Lower lobe of right lung (tissue), 2 donors: ENCODE results near the gene SEZ6L. TPM values are rescaled to one million over a fixed set of nuclear protein-coding genes. Genes with fewer than 3 reads are reported as not detected.

Experiments
- ATAC-seq, 2 donors: fragments of 200-7000 bp; cut with Tn5 transposase; one replicate each; pipeline ENCODE4 v1.9.1; 2020 to 2022; ENCODE audit warnings: mild to moderate bottlenecking in 2 of 2, moderate library complexity in 2 of 2
- DNase-seq: peaks from one replicate; pipeline ENCODE4 v3.0.0-alpha.2; 2020
- H3K27ac ChIP-seq: fragments of 200-600 bp; one replicate; pipeline ENCODE4 v1.8.0; 2022
- H3K27me3 ChIP-seq: fragments of 200-600 bp; one replicate; pipeline ENCODE4 v1.8.0; 2022; ENCODE audit warnings: low read depth
- H3K36me3 ChIP-seq: fragments of 200-600 bp; one replicate; pipeline ENCODE4 v1.8.0; 2022; ENCODE audit warnings: mild to moderate bottlenecking
- H3K4me1 ChIP-seq: fragments of 200-600 bp; one replicate; pipeline ENCODE4 v1.8.0; 2022
- H3K4me3 ChIP-seq: fragments of 200-600 bp; one replicate; pipeline ENCODE4 v1.8.0; 2022; ENCODE audit warnings: mild to moderate bottlenecking
- H3K9me3 ChIP-seq: fragments of 200-600 bp; one replicate; pipeline ENCODE4 v1.8.0; 2022
- CTCF ChIP-seq: fragments of 200-600 bp; IDR thresholded peaks from one replicate; pipeline ENCODE4 v1.8.0; 2022; ENCODE audit warnings: antibody characterized with exemption, mild to moderate bottlenecking
- intact Hi-C: fragments of 100-400 bp; cut with DNase I; formaldehyde crosslinking; loops from one replicate; pipeline ENCODE4 v1.11.0; 2022
- total RNA-seq: library from RNA; stranded (reverse); fragmentation: NEBNext Ultra II Directional; extraction: Animal tissue kit (Norgen Biotek cat#: 25700); gene quantifications from one replicate; pipeline ENCODE4 v1.2.1, GENCODE V29; 2021
- donor health status: DM: no; HTN: yes; CAD: no; lungs with severe emphysema.

SEZ6L gene
- total RNA-seq, 1 donor from 2014 or later: 0.24 TPM

- Histone ChIP-seq H3K36me3 (no peaks in the 10 kb centered on the region), H3K27me3 (peaks cover 23% of the 10 kb centered on the region), H3K27ac (no peak overlapping the region), H3K4me1 (no peaks in the 10 kb centered on the region), H3K9me3 (no peaks in the 10 kb centered on the region), H3K4me3 (no peak overlapping the region)
- no peak for ATAC-seq
- no peak for TF ChIP-seq CTCF
- intact Hi-C loops: no loop called here
- DNase-seq: no peak
Observed at GRCh38 chr22:26342745-26343410, 173.6 kb downstream of the SEZ6L start.

- Histone ChIP-seq H3K36me3 (no peaks in the 10 kb centered on the region), H3K27ac (no peak overlapping the region), H3K27me3 (peaks cover 7% of the 10 kb centered on the region), H3K9me3 (no peaks in the 10 kb centered on the region), H3K4me1 (no peaks in the 10 kb centered on the region), H3K4me3 (no peak overlapping the region)
- intact Hi-C loops: no loop called here
- TF ChIP-seq CTCF: no peak
- no peak for ATAC-seq
- DNase-seq: no peak
Observed at GRCh38 chr22:26345496-26345895, 176.2 kb downstream of the SEZ6L start.

GRCh38 chr22:26348810-26349526, 179.7 kb downstream of the SEZ6L start:
- intact Hi-C loops: no loop called here
- Histone ChIP-seq H3K36me3 (no peaks in the 10 kb centered on the region), H3K4me3 (no peak overlapping the region), H3K27ac (no peak overlapping the region), H3K9me3 (no peaks in the 10 kb centered on the region), H3K4me1 (no peaks in the 10 kb centered on the region), H3K27me3 (peaks cover 7% of the 10 kb centered on the region)
- TF ChIP-seq CTCF: no peak
- no peak for DNase-seq
- ATAC-seq: no peak

- no peak overlapping the region for H3K27ac ChIP-seq
- no peaks in the 10 kb centered on the region for H3K36me3 ChIP-seq
- intact Hi-C loops: no loop called here
- peaks cover 18% of the 10 kb centered on the region for H3K27me3 ChIP-seq
- no peaks in the 10 kb centered on the region for H3K4me1 ChIP-seq
- no peak overlapping the region for H3K4me3 ChIP-seq
- no peak for TF ChIP-seq CTCF
- DNase-seq: no peak
- ATAC-seq: no peak
- no peaks in the 10 kb centered on the region for H3K9me3 ChIP-seq
Observed at GRCh38 chr22:26354707-26355106, 185.4 kb downstream of the SEZ6L start.

- Histone ChIP-seq H3K36me3 (no peaks in the 10 kb centered on the region), H3K4me1 (no peaks in the 10 kb centered on the region), H3K9me3 (no peaks in the 10 kb centered on the region), H3K27ac (no peak overlapping the region), H3K4me3 (no peak overlapping the region), H3K27me3 (peaks cover 29% of the 10 kb centered on the region)
- intact Hi-C loops: no loop called here
- no peak for DNase-seq
- ATAC-seq: no peak
- no peak for TF ChIP-seq CTCF
Observed at GRCh38 chr22:26357281-26357680, 188.0 kb downstream of the SEZ6L start.
